HG03025 (cell line): ENCODE data around the gene TRAP1.

Source experiments
- ATAC-seq: cut with Tn5 transposase; IDR thresholded peaks from one replicate; pipeline ENCODE4 v1.9.1; 2021; ENCODE audit warnings: mild to moderate bottlenecking, moderate library complexity; ENCODE audit not compliant: unreplicated experiment, low FRiP score

The TRAP1 gene

GRCh38 chr16:3652373-3653195, 64.7 kb downstream of the TRAP1 start:
- ATAC-seq = no peak

GRCh38 chr16:3651461-3652372, 65.6 kb downstream of the TRAP1 start:
- ATAC-seq = no peak

GRCh38 chr16:3650631-3651265, 66.6 kb downstream of the TRAP1 start:
- no peak for ATAC-seq

GRCh38 chr16:3646348-3646920, 70.9 kb downstream of the TRAP1 start:
- ATAC-seq = no peak

GRCh38 chr16:3645504-3646347, 71.6 kb downstream of the TRAP1 start:
- ATAC-seq = no peak

- ATAC-seq = no peak
Observed at GRCh38 chr16:3645108-3645503, 72.2 kb downstream of the TRAP1 start.

GRCh38 chr16:3643095-3643730, 74.1 kb downstream of the TRAP1 start:
- ATAC-seq = no peak

GRCh38 chr16:3642397-3643094, 74.8 kb downstream of the TRAP1 start:
- no peak for ATAC-seq

- no peak for ATAC-seq
Observed at GRCh38 chr16:3641801-3642396, 75.4 kb downstream of the TRAP1 start.

- no peak for ATAC-seq
Observed at GRCh38 chr16:3640632-3641501, 76.5 kb downstream of the TRAP1 start.

GRCh38 chr16:3640207-3640606, 77.1 kb downstream of the TRAP1 start:
- ATAC-seq = no peak

GRCh38 chr16:3638916-3639644, 78.2 kb downstream of the TRAP1 start:
- no peak for ATAC-seq

GRCh38 chr16:3637371-3637923, 79.9 kb downstream of the TRAP1 start:
- no peak for ATAC-seq

GRCh38 chr16:3625911-3626732, 91.2 kb downstream of the TRAP1 start:
- ATAC-seq = no peak

- no peak for ATAC-seq
Observed at GRCh38 chr16:3625331-3625730, 92.0 kb downstream of the TRAP1 start.

- ATAC-seq = no peak
Observed at GRCh38 chr16:3623642-3624041, 93.7 kb downstream of the TRAP1 start.
